Fibroblast of mammary gland (primary cell): ENCODE results near the gene SLC39A11.
"Not testable (repeated sequence)": the region's sequence is repeated elsewhere in the genome, so short reads cannot be mapped to it uniquely, and the experiment has no call there.

ENCODE experiments used
- DNase-seq: peaks from one replicate; pipeline ENCODE4 v3.0.0-alpha.2; 2010; ENCODE audit warnings: low read depth
- H3K4me3 ChIP-seq: 2 replicates; pipeline ENCODE4 v1.5.1; 2011; ENCODE audit warnings: low read depth, mild to moderate bottlenecking, low read length, moderate library complexity; ENCODE audit not compliant: control insufficient read depth
- CTCF ChIP-seq: conservative IDR thresholded peaks from 2 replicates; pipeline ENCODE4 v1.5.1; 2011; ENCODE audit warnings: low read depth, low read length, inconsistent platforms; ENCODE audit not compliant: control insufficient read depth, insufficient read depth

SLC39A11 gene

GRCh38 chr17:73074566-73074965 lies 17.9 kb downstream of the SLC39A11 start:
- no peak for DNase-seq
- TF ChIP-seq CTCF, result no peak
- no peak overlapping the region for H3K4me3 ChIP-seq

- no peak for TF ChIP-seq CTCF
- no peak for DNase-seq
Measured at GRCh38 chr17:73072219-73072962, 20.1 kb downstream of the SLC39A11 start.

GRCh38 chr17:73071066-73071999 lies 21.2 kb downstream of the SLC39A11 start:
- no peak for TF ChIP-seq CTCF
- no peak overlapping the region for H3K4me3 ChIP-seq
- DNase-seq, result no peak

More at GRCh38 chr17:73072219-73072962, 20.1 kb downstream of the SLC39A11 start:
- H3K4me3 ChIP-seq, result no peak overlapping the region

- TF ChIP-seq CTCF, result no peak
- no peak for DNase-seq
- H3K4me3 ChIP-seq, result no peak overlapping the region
Measured at GRCh38 chr17:73069841-73070240, 22.6 kb downstream of the SLC39A11 start.

- TF ChIP-seq CTCF, result no peak
- H3K4me3 ChIP-seq, result no peak overlapping the region
- DNase-seq, result no peak
Measured at GRCh38 chr17:73069164-73069770, 23.2 kb downstream of the SLC39A11 start.

GRCh38 chr17:73068322-73069153 lies 23.9 kb downstream of the SLC39A11 start:
- no peak overlapping the region for H3K4me3 ChIP-seq
- TF ChIP-seq CTCF, result no peak
- peak; percentile 61 for DNase-seq

GRCh38 chr17:73067699-73068098 lies 24.8 kb downstream of the SLC39A11 start:
- peak; percentile 91 for DNase-seq
- not testable (repeated sequence) for H3K4me3 ChIP-seq
